Measurements from ENCODE around the gene TRPM3.

DNA sequence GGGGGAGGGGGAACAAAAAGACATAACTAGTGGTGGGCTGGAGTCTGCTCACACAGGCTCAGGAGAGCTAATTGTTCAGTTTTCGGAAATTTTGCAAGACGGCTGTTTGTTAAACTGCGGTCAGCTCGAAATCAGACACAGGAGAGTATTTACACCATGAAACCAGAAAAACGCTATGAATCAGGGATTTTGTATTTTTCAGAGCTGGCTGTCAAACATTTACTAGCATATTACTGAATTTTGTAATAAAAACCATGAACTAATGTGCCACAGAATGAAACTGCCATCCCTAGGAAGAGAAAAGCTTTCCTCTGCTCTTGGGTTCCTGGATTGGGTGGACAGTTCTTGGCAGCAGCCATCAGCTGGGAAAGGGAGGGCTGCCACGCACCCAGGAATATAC lies 45.3 kb downstream of the TRPM3 start:
- TF ChIP-seq, protein P1, sequence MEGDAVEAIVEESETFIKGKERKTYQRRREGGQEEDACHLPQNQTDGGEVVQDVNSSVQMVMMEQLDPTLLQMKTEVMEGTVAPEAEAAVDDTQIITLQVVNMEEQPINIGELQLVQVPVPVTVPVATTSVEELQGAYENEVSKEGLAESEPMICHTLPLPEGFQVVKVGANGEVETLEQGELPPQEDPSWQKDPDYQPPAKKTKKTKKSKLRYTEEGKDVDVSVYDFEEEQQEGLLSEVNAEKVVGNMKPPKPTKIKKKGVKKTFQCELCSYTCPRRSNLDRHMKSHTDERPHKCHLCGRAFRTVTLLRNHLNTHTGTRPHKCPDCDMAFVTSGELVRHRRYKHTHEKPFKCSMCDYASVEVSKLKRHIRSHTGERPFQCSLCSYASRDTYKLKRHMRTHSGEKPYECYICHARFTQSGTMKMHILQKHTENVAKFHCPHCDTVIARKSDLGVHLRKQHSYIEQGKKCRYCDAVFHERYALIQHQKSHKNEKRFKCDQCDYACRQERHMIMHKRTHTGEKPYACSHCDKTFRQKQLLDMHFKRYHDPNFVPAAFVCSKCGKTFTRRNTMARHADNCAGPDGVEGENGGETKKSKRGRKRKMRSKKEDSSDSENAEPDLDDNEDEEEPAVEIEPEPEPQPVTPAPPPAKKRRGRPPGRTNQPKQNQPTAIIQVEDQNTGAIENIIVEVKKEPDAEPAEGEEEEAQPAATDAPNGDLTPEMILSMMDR (IDR thresholded peaks at IDR 0.05; ENCODE audit: low read depth, low read length), result no peak
- TF ChIP-seq EZH2phosphoT487 (IDR thresholded peaks at IDR 0.05; ENCODE audit: low read depth), result no peak

All from OCI-LY3 (cell line).